GM18508 (cell line): Measurements from ENCODE around the gene ARL17B.
"Not testable (repeated sequence)": the region's sequence is repeated elsewhere in the genome, so short reads cannot be mapped to it uniquely, and the experiment has no call there.

Experiments used
- ATAC-seq: cut with Tn5 transposase; IDR thresholded peaks from one replicate; pipeline ENCODE4 v1.9.1; 2021; ENCODE audit warnings: moderate number of reproducible peaks; ENCODE audit not compliant: insufficient read depth, unreplicated experiment

Gene ARL17B

DNA sequence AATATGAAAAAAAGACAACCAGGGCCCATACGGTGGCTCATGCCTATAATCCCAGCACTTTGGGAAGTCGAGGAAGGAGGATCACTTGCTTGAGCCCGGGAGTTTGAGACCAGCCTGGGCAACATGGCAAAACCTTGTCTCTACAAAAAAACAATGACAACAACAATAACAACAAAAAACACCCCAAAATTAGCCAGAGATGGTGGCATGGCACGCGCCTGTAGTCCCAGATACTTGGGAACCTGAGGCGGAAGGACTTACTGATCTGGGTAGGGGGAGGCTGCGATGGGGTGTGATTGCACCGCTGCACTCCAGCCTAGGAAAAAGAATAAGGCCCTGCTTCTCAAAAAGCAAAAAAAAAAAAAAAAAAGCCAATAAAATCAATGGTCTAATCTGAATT lies 69.9 kb downstream of the ARL17B start:
- ATAC-seq: not testable (repeated sequence)

DNA sequence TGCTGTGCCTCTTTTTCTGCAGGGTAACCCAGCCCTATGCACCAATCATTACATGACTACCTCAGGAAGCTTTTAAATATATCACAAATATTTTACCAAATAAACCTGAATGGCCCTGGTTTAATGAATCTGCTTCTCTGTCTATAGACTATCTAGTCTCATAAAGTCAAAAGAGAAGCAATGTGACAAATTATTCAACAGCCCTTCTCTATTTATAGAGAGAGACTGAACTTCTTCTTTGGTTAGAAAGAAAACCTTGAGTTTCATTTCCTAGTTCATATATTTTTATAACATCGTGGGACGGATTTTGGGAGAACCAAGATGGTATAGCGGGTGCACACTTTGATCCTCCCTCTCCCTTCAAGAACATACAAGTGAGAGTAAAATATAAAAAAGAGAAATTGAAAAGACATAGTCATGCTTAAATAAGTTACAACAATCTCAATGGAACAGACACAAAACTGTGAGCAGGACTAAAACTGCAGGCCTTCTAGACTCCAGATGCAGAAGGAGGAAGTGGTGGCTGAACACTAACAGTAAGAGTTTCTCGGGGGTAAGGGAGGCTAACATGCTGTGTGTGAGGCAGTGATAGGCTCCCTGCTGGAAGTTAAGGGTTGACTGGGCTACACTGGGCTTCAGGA lies 70.5 kb downstream of the ARL17B start:
- ATAC-seq: peak; percentile 79

DNA sequence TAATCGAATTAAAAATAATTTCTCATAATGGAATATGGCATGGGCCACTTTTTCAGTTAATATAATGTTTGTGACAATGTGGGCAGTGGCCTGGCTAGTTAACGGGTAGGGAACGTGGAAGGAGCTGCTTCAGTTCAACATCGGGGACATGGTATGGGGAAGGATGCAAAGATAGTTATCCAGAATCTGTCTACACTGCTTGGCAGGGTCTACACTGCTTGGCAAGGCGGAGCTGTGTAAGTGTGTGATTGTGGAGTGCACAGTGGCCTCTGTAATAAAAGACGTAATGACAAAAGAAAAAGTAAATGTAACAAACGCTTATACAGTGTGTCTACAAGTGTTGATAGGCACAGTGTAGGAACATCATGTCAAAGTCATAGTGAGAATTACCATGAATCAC lies 74.0 kb downstream of the ARL17B start:
- not testable (repeated sequence) for ATAC-seq

DNA sequence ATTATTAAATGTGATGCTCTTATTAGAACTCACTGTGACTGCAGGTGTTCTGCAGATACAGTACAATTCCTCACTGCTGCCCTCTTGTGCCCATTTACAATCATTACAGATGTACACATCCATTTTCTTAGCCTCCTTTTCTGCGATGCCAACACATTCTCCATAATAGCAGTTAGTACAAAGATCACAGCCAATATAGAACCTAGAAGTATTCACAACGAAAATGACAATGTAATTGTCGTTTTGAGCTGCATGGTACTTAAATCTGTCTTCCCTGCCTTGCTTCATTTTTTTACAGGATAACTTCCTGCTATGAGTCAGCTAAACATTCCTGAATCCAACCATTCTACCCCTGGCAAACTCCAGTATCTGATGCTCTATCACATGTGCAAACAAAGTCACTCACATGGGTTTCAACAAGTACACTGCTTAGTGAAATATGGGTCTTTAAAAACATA lies 74.8 kb downstream of the ARL17B start:
- not testable (repeated sequence) for ATAC-seq

DNA sequence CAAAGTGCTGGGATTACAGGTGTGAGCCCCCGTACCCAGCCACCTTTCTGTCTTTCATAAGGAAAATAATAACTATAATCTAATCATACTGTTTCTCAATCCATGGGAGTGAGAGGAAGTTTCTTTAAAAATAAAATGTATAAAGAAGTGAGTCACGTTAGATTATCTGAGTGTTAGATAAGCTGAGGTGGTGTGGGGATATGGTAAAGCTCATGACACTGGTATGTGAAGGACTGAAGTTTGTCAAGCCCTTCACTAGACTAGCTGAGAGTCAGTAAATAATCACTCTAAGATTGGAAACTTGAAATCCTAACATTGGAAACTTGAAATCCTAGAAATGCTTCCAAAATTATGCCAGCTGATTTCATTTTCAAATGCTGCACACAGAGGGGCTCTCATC lies 76.1 kb downstream of the ARL17B start:
- not testable (repeated sequence) for ATAC-seq

DNA sequence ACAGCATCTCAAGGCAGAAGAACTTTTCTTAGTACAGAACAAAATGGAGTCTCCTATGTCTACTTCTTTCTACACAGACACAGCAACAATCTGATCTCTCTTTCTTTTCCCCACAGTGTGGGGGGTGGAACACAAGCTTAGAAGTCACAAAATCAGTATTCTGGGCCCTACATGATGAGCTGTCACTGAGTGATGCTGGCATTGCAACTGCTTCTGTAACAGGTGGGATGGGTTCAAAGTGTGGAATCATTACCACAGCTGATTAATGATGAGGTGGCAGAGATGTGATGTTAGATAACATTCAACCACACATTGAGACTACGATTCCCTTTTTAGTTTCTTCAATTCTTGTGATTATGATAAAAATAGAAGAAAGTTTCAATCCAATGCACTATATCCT lies 77.1 kb downstream of the ARL17B start:
- ATAC-seq: not testable (repeated sequence)

DNA sequence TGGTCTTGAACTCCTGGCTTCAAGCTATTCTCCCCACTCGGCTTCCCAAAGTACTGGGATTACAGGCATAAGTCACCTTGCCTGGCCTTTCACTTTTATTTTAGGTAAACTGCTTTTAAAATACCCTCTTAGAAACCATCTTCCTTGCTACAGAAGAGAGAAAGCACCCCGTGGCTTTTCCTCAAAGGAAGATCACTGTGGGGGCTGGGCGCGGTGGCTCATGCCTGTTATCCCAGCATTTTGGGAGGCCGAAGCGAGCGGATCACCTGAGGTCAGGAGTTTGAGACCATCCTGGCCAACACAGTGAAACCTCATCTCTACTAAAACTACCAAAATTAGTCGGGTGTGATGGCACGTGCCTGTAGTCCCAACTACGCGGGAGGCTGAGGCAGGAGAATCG lies 78.9 kb downstream of the ARL17B start:
- ATAC-seq: not testable (repeated sequence)

DNA sequence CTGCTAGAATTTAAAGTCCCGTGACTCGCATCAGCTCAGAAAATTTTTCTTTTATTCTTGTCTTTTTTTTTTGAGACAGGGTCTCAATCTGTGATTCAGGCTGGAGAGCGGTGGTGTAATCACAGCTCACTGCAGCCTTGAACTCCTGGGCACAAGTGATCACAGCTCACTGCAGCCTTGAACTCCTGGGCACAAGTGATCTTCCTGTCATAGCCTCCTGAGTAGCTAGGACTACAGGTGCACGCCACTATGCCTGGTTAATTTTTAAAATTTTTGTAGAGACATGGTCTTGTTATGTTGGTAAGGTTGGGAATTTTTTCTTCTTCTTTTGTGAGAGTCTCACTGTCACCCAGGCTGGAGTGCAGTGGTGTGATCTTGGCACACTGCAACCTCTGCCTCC lies 80.2 kb downstream of the ARL17B start:
- not testable (repeated sequence) for ATAC-seq

DNA sequence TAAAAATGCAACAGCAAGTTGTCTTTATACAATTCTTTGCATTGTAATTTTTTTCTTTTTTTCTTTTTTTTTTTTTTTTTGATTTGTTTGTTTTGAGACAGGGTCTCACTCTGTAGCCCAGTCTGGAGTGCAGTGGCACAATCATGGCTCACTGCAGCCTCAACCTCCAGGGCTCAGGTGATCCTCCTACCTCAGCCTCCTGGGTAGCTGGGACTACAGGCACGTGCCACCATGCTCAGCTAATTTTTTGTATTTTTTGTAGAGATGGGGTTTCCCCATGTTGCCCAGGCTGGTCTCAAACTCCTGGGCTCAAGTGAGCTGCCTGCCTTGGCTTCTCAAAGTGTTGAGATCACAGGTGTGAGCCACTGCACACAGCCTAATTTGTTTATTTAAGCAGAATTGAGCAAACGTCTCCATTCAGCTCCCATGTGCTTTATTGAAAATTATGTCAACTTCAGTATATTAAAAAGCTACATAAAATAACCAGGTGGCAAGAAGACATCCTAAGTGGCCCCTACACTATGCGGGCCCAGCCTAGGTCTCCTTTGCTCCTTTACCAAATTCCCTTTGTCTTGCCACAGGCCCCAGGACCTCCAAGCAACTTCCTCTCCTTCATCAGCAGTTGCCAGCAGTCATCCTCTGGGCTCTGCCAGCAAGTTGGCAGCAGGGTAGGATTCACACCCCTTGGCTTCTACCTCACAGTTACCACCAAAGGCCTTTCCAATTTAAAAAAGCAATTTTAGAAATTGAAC lies 84.7 kb downstream of the ARL17B start:
- not testable (repeated sequence) for ATAC-seq

DNA sequence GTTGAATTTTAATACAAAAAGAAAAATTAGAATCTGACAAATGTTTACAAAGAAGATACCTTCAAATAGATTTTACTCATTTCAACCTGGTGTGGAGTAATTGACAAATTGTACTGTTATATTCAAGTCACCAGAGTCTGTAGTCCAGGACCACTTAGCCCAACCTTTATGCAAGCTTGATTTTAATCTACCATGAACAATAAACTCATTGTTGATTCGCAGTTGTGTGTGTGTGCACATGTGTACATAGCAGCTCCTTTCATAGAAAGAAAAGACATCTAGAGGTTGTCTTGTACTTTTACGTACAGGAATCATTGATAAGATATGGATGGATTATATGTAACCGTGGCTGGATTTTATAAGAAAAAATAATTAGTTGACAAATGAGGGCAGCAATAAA lies 87.3 kb downstream of the ARL17B start:
- no peak for ATAC-seq

DNA sequence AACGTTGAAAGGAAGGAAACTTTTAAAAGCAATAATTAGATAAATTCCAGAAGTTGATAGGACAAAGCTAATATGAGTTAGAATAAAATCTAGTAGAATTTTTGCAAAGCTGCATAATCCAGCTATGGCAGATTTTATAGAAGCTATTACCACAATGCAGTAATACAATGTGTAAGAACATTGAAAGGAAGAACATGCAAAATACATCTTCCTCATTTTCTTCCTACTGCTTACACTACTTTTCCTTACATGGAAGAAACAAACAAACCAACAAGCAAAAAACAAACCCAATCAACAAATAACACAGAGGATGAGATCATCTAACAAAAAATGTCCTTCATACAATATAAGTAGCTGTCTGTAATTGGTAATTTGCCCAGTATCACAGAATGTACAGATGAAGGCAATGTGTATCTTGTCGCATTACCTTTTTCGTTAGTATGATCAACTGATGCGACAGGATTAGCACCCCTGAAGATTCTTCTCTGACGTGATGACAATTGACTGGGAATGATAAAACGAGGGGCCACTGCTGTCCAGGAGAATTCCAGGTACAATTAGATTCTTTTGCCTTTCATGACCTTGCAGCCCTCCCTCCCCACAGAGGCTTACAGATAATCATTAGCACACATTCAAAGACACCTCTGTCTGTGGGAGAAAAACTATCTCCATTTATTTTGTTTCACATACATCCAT lies 87.9 kb downstream of the ARL17B start:
- ATAC-seq: no peak

DNA sequence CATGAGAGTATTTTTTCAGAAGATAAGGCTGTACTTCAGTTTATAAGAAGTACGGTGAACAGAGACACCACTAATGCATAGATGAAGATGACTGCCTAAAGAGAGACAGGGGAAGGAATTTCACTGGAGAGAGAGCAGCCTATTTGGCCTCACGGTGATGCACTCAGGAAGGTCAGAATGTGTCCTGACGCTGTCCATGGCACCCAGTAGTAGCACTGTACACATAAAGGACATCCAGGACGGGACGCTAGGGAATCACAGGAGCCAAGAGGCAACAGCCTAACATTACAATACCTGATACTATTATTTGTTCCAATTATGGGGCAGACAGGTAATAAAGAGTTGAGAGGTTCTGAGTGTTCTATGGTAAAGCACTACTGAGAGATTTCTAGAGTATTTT lies 91.5 kb downstream of the ARL17B start:
- no peak for ATAC-seq

DNA sequence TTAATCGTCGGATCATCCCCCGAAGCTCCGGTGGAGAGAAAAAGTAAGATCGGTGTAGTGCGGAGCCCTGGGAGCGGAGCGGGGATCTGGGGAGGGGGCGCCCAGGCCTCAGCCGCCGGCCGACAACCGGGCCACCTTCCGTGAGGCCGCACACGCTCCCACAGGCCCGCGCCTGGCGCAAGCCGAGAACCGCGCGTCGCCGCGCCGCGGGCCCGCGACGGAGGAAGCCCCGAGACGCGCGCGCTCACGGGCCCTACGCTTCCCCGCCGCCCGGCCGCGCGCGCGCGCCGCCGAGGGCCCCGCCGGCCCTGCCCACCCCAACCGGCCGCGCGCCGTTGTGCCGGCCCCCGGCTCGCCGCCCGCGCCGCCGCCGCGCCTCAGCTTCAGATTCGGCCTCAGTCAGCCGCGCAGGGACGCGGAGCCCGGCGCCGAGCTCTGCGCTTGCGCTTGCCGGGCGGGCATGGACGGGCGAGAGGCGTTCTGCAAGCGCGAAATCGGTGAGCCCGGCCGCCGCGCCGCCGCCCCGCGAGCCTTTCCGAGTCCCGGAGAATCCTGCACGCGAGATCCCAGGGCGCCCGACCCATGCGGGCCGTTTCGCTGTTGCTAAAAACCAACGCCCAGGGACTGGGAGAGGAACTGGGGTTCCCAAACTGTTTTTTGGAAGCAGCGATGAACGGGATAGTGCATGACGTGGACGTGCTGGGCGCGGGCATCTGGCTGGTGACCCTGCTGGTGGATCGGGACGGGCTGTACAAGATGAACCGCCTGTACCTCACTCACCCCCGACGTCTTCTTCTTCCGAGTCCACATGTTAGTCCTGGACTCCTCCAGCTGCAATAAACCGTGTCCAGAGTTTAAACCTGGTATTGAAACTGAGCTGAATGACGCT lies 94.7 kb downstream of the ARL17B start:
- no peak for ATAC-seq

DNA sequence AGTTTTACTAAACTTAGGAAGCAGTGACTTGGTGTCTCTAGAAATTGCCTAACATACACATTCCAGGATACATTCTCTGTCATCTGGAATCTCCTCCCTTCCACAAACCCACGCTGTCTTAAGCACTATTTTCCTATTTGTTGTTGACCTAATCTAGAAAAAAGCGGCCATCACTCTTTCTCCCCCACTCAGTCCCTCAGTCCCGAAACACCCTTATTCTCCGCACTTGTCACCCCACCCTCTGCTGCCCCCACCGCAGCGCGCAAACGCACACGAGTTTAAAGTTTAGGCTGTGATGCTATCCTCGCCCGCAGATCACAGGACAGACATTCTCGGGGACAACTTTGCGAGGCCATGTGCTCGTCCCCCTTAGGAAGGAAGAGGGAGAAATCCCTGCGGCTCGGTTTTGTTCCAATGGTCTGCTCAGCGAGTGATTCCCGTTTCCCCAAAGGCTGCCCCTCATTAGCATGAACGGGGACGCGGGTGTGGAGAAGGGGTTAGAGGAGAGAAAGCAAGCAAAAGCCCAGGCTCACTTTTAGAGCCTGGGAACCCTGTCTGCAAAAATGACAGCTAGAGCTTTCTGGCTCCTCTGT lies 95.4 kb downstream of the ARL17B start:
- ATAC-seq: not testable (repeated sequence)

DNA sequence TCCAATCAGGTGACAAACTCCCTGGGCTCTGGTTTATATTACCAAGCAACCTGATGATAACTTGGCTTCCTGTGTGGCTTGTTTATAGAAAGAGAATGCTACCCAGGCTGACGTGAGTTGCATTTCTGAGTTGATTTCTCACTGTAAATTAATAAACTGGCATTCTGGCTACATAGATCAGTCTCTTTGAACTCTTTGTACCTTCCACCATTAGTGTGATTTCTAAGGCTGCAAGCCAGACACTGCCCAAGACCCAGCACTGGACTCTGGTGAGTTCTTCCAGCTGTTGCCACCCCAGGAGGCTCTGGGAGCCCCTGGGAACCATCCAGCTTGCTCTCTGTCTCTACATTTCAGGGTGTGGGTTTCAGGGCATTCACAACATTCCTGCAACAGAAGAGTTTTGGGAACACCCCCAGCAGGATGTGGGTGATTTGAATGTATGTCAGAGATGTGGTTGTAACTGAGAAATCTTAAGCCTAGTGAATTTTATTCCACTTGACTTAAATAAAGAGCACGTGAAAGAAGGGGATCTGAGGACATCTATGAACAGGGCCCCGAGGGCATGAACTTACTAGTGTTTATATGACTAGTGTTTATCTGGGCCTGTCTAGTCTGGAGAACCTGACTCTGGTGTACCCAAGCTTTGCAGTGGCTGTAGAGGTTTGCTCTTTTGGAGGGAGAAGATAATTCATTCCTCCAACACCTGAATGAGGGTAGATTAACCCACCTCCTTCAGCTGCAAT lies 96.9 kb downstream of the ARL17B start:
- ATAC-seq: no peak

DNA sequence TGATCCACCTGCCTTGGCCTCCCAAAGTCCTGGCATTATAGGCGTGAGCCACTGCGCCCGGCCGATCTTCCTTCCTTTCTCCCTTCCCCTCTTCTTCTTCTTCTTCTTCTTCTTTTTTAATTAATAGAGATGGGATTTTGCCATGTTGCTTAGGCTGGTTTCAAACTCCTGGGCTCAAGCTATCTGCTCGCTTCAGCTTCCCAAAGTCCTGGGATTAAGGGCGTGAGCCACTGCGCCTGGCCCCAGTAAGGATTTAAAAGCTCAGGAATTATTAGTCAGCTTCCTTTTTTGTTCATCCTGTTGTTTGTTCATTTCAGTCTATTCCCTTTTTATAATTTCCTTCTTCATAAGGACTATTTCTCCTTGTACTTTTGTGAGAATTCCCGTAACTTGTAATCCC lies 99.3 kb downstream of the ARL17B start:
- ATAC-seq: no peak

DNA sequence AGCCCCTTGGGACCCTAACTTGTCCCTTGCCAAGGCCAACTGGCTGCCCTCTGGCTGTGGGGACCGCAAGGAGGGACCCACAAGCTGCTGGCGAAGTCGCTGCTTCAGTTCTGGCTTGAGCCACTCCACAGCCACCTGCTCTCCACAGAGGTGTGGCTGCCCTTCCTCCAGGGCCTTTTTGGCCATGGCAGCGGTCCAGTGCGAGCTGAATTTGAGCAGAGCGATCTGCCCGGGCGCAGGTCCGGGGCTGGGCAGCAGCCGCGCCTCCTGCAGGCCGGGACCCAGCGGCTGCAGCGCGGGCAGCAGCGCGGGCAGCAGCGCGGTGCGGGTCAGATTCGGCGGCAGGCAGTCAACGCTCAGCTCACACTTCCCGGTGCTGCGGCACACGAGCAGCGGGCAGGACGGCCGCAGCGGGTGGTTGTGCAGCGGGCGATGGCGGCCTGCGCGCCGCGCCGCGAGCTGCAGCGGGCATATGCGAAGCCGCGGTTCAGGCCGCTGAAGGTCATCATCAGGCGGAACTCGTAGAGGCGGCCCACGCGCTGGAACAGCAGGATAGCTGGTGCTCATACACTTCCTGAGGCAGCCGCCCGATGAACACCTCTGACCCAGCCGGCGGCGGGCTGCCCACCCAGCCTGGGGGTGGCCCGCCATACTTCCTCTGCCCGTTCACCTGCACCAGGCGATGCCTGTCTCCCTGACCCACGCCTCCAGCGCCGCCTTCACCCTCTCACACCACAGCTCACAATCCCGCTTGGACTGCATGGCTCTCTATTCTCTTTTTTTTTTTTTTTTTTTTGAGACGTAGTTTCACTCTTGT lies 101.5 kb downstream of the ARL17B start:
- ATAC-seq: not testable (repeated sequence)

DNA sequence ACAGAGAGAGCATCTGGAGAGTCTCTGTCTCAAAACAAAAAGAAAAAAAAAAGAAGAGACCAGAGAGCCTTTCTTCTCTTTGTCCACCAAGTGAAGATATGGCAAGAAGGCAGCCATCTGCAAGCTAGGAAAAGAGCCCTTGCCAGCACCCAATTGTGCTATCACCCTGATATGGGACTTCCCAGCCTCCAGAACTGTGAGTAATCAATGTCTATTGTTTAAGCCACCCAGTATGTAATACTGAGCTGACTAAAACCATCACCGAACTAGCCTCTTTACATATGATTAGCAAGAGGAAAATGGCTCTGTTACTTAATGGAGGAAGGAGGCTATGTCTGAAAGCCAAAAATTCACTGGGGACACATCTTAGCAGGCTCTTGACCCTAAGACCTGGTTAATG lies 105.2 kb downstream of the ARL17B start:
- ATAC-seq: not testable (repeated sequence)
